Gastroesophageal sphincter (tissue), 3 donors: ENCODE data around the gene RASD1.

Experiments
- CTCF ChIP-seq, 4 experiments: fragments of 200-600 bp in 2 of 4; fragments of 450-650 bp in 2 of 4; sonication (generic) in 1 of 4; IDR thresholded peaks; one replicate each; pipeline ENCODE4 v1.5.1; 2017 to 2019; ENCODE audit warnings: antibody characterized with exemption in 4 of 4, mild to moderate bottlenecking in 2 of 4, moderate library complexity in 2 of 4
- EP300 ChIP-seq: sonication (generic); formaldehyde crosslinking; IDR thresholded peaks from one replicate; pipeline ENCODE4 v1.6.1; 2017; ENCODE audit warnings: antibody characterized with exemption, mild to moderate bottlenecking
- POLR2A ChIP-seq, 2 donors: fragments of 450-650 bp; IDR thresholded peaks; one replicate each; pipeline ENCODE4 v1.6.1; 2017; ENCODE audit warnings: antibody characterized with exemption in 2 of 2, mild to moderate bottlenecking in 2 of 2, moderate library complexity in 1 of 2
- POLR2AphosphoS5 ChIP-seq: sonication (generic); formaldehyde crosslinking; IDR thresholded peaks from one replicate; pipeline ENCODE4 v1.6.1; 2017; ENCODE audit warnings: antibody characterized with exemption

GRCh38 chr17:17457680-17458079 lies 38.5 kb downstream of the RASD1 start:
- no peak for TF ChIP-seq CTCF (IDR thresholded peaks at IDR 0.05)
- TF ChIP-seq POLR2A (IDR thresholded peaks at IDR 0.05): no peak
- no peak for TF ChIP-seq EP300
- TF ChIP-seq POLR2AphosphoS5: no peak
